Gastroesophageal sphincter (tissue), 3 donors: Measurements from ENCODE around the gene LYG1.

Source experiments
- EP300 ChIP-seq: sonication (generic); formaldehyde crosslinking; IDR thresholded peaks from one replicate; pipeline ENCODE4 v1.6.1; 2017; ENCODE audit warnings: antibody characterized with exemption, mild to moderate bottlenecking
- POLR2A ChIP-seq, 2 donors: fragments of 450-650 bp; IDR thresholded peaks; one replicate each; pipeline ENCODE4 v1.6.1; 2017; ENCODE audit warnings: antibody characterized with exemption in 2 of 2, mild to moderate bottlenecking in 2 of 2, moderate library complexity in 1 of 2
- TF ChIP-seq, protein P1 (sequence below), 4 experiments: fragments of 200-600 bp in 2 of 4; fragments of 450-650 bp in 2 of 4; sonication (generic) in 1 of 4; IDR thresholded peaks; one replicate each; pipeline ENCODE4 v1.5.1; 2017 to 2019; ENCODE audit warnings: antibody characterized with exemption in 4 of 4, mild to moderate bottlenecking in 2 of 4, moderate library complexity in 2 of 4

DNA sequence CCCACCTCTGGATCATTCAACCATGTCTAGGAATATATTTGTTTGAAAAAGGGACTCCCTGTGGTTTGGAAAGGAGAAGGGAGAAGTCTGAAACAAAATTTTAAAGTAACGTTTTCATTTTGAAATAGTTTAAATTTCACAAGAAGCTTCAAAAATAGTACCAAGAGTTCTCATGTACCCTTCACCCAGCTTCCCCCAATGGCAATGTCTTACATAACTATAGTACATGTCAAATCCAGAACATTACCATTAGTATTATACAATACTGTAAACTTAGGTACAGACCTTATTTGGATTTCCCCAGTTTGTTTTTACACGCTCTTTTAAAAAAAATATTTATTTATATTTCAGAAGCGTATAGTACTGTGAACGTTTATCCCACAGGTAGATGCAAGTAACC lies 41.5 kb downstream of the LYG1 start:
- TF ChIP-seq, protein P1, sequence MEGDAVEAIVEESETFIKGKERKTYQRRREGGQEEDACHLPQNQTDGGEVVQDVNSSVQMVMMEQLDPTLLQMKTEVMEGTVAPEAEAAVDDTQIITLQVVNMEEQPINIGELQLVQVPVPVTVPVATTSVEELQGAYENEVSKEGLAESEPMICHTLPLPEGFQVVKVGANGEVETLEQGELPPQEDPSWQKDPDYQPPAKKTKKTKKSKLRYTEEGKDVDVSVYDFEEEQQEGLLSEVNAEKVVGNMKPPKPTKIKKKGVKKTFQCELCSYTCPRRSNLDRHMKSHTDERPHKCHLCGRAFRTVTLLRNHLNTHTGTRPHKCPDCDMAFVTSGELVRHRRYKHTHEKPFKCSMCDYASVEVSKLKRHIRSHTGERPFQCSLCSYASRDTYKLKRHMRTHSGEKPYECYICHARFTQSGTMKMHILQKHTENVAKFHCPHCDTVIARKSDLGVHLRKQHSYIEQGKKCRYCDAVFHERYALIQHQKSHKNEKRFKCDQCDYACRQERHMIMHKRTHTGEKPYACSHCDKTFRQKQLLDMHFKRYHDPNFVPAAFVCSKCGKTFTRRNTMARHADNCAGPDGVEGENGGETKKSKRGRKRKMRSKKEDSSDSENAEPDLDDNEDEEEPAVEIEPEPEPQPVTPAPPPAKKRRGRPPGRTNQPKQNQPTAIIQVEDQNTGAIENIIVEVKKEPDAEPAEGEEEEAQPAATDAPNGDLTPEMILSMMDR (IDR thresholded peaks at IDR 0.05), result no peak
- TF ChIP-seq POLR2A (IDR thresholded peaks at IDR 0.05) (no peak), EP300 (no peak)
